IMR-90 (cell line): ENCODE results near the gene FIBCD1. TPM values are rescaled to one million over a fixed set of nuclear protein-coding genes. Genes with fewer than 3 reads are reported as not detected.

Experiments
- ATAC-seq: fragments of 200-7000 bp; cut with Tn5 transposase; 2 replicates; pipeline ENCODE4 v1.9.1; 2020; ENCODE audit warnings: low read depth, mild to moderate bottlenecking, moderate library complexity
- BruUV-seq: library from RNA; stranded (reverse); fragments of 400-500 nt; replicated peaks from 2 replicates; lab custom pipeline; 2021; lab: Mats Ljungman, UMichigan
- CTCF ChIA-PET: fragments of 300-600 bp; formaldehyde crosslinking; extraction: SDS; loops from one replicate; lab custom pipeline; 2021; ENCODE audit warnings: antibody characterized with exemption; lab: Yijun Ruan, JAX
- POLR2A ChIA-PET: fragments of 300-600 bp; sonication (Branson Sonifier 250); formaldehyde crosslinking; loops from one replicate; lab custom pipeline; 2022; ENCODE audit warnings: antibody characterized with exemption; ENCODE audit not compliant: unreplicated experiment; lab: Charles Lee
- DNase-seq: peaks from one replicate; pipeline ENCODE4 v3.0.0; 2013
- H2AFZ ChIP-seq: replicated peaks from 2 replicates; pipeline ENCODE3; 2013; ENCODE audit warnings: low read length, mild to moderate bottlenecking; ENCODE audit not compliant: poor library complexity
- H2AK5ac ChIP-seq: 2 replicates; pipeline ENCODE4 v1.6.1; 2013; ENCODE audit warnings: low read depth, low read length, inconsistent platforms
- H2AK9ac ChIP-seq: replicated peaks from 2 replicates; pipeline ENCODE3; 2013; ENCODE audit warnings: mild to moderate bottlenecking, low read depth, low read length, moderate library complexity; ENCODE audit not compliant: poor library complexity
- H2BK120ac ChIP-seq: 2 replicates; pipeline ENCODE4 v1.6.1; 2013; ENCODE audit warnings: low read depth, low read length, inconsistent platforms
- H2BK15ac ChIP-seq: 3 replicates; pipeline ENCODE4 v1.6.1; 2013; ENCODE audit warnings: low read depth, low read length, inconsistent platforms
- H2BK20ac ChIP-seq: 2 replicates; pipeline ENCODE4 v1.6.1; 2013; ENCODE audit warnings: low read depth, mild to moderate bottlenecking, inconsistent platforms, low read length, moderate library complexity
- H2BK5ac ChIP-seq: 2 replicates; pipeline ENCODE4 v1.6.1; 2013; ENCODE audit warnings: mild to moderate bottlenecking, low read depth, low read length, inconsistent platforms; ENCODE audit not compliant: poor library complexity, severe bottlenecking
- H3K14ac ChIP-seq: replicated peaks from 2 replicates; pipeline ENCODE4 v1.6.1; 2013; ENCODE audit warnings: low read depth, low read length, inconsistent platforms
- H3K18ac ChIP-seq: 2 replicates; pipeline ENCODE4 v1.6.1; 2013; ENCODE audit warnings: low read depth, low read length, control low read depth
- H3K23ac ChIP-seq: 2 replicates; pipeline ENCODE4 v1.6.1; 2013; ENCODE audit warnings: low read depth, low read length, inconsistent platforms
- H3K27ac ChIP-seq: 2 replicates; pipeline ENCODE4 v1.5.1; 2013; ENCODE audit warnings: mild to moderate bottlenecking, control low read depth, low read length; ENCODE audit not compliant: insufficient read depth
- H3K27me3 ChIP-seq: 2 replicates; pipeline ENCODE4 v1.6.1; 2013; ENCODE audit warnings: low read length; ENCODE audit not compliant: control insufficient read depth, insufficient read depth
- H3K36me3 ChIP-seq: 2 replicates; pipeline ENCODE4 v1.6.1; 2013; ENCODE audit warnings: low read length, mixed read lengths; ENCODE audit not compliant: control insufficient read depth, insufficient read depth
- H3K4ac ChIP-seq: 2 replicates; pipeline ENCODE4 v1.6.1; 2013; ENCODE audit warnings: low read depth, low read length, inconsistent platforms
- H3K4me1 ChIP-seq: 2 replicates; pipeline ENCODE4 v1.6.1; 2013; ENCODE audit warnings: low read length, mixed read lengths; ENCODE audit not compliant: control insufficient read depth, insufficient read depth
- H3K4me2 ChIP-seq: 2 replicates; pipeline ENCODE4 v1.6.1; 2013; ENCODE audit warnings: low read depth, mild to moderate bottlenecking, control low read depth, low read length, moderate library complexity
- H3K4me3 ChIP-seq: 2 replicates; pipeline ENCODE4 v1.5.1; 2013; ENCODE audit warnings: low read depth, mild to moderate bottlenecking, control low read depth, low read length, moderate library complexity; ENCODE audit not compliant: insufficient read depth
- H3K56ac ChIP-seq: 2 replicates; pipeline ENCODE4 v1.6.1; 2013; ENCODE audit warnings: low read length, inconsistent platforms; ENCODE audit not compliant: insufficient read depth; ENCODE audit errors: extremely low read depth
- H3K79me1 ChIP-seq, 2 experiments: 2 replicates each; pipeline ENCODE4 v1.6.1; 2013; ENCODE audit warnings: low read length in 2 of 2, inconsistent platforms in 1 of 2, low read depth in 1 of 2
- H3K9ac ChIP-seq: 2 replicates; pipeline ENCODE4 v1.6.1; 2013; ENCODE audit warnings: low read depth, low read length, control low read depth
- H3K9me1 ChIP-seq: 2 replicates; pipeline ENCODE4 v1.6.1; 2013; ENCODE audit warnings: low read length, inconsistent platforms; ENCODE audit not compliant: insufficient read depth
- H3K9me3 ChIP-seq: 2 replicates; pipeline ENCODE4 v1.6.1; 2013; ENCODE audit warnings: low read length; ENCODE audit not compliant: control insufficient read depth, insufficient read depth
- H4K20me1 ChIP-seq: 2 replicates; pipeline ENCODE4 v1.6.1; 2013; ENCODE audit warnings: low read length, inconsistent platforms; ENCODE audit not compliant: insufficient read depth
- H4K5ac ChIP-seq: 2 replicates; pipeline ENCODE4 v1.6.1; 2013; ENCODE audit warnings: mild to moderate bottlenecking, low read depth, low read length, control low read depth
- H4K8ac ChIP-seq, 2 experiments: 2 replicates each; pipeline ENCODE4 v1.6.1; 2013; ENCODE audit warnings: low read depth in 2 of 2, low read length in 2 of 2, control low read depth in 1 of 2, inconsistent platforms in 1 of 2
- H4K91ac ChIP-seq: 2 replicates; pipeline ENCODE4 v1.6.1; 2013; ENCODE audit warnings: low read depth, low read length, inconsistent platforms; ENCODE audit not compliant: insufficient read depth
- CEBPB ChIP-seq: IDR thresholded peaks from 2 replicates; pipeline ENCODE4 v1.6.1; 2012; ENCODE audit warnings: low read depth, low read length, improper control_type of control experiment
- MAFK ChIP-seq: IDR thresholded peaks from 2 replicates; pipeline ENCODE4 v1.6.1; 2012; ENCODE audit warnings: low read depth, low read length, improper control_type of control experiment
- WGBS, 2 experiments: methylation state at CpG; one replicate each; pipeline versions ENCODE4 v1.1.5 to v1.1.7; 2013; ENCODE audit warnings: missing lambda C conversion rate in 2 of 2; ENCODE audit not compliant: insufficient read length in 1 of 2; ENCODE audit errors: extremely low coverage in 2 of 2; 5-methylcytosine and 5-hydroxymethylcytosine counted together
- dilution Hi-C: fragments of 300-500 bp; cut with HindIII; formaldehyde crosslinking; loops from one replicate; pipeline ENCODE4 v1.14.3; 2018; ENCODE audit warnings: low sequenced_read_pairs; ENCODE audit not compliant: unreplicated experiment
- in situ Hi-C: fragments of 300-500 bp; cut with MboI; formaldehyde crosslinking; loops from 3 replicates; pipeline ENCODE4 v1.14.3; 2019; ENCODE audit warnings: low sequenced_read_pairs, inconsistent platforms, mixed read lengths
- intact Hi-C: fragments of 100-400 bp; cut with micrococcal nuclease; formaldehyde crosslinking; loops from 2 replicates; pipeline ENCODE4 v1.10.0; 2022
- polyA plus RNA-seq, 3 experiments: library from polyadenylated mRNA; depleted of rRNA; stranded (reverse); fragments of >200 nt; gene quantifications; 2 replicates each; pipeline ENCODE4 v1.2.3, GENCODE V29; 2012; ENCODE audit warnings: low replicate concordance in 1 of 3
- total RNA-seq: library from RNA; depleted of rRNA; stranded (reverse); fragments of >200 nt; gene quantifications from 2 replicates; pipeline ENCODE4 v1.2.3, GENCODE V29; 2012

The FIBCD1 gene
- total and polyA plus RNA-seq, 2 of the 4 experiments (the other 2 are of a cell fraction) = 1.1 to 10.1 TPM

GRCh38 chr9:130871395-130872062, 67.5 kb downstream of the FIBCD1 start:
- dilution Hi-C loops = no loop called here

More at GRCh38 chr9:130871395-130872062, 67.5 kb downstream of the FIBCD1 start:
- H3K4me2 ChIP-seq = no peak overlapping the region
- H3K27me3 ChIP-seq = no peaks in the 10 kb centered on the region
- H2BK120ac ChIP-seq = no peak overlapping the region
- H3K14ac ChIP-seq = no peak overlapping the region
- no peak overlapping the region for H2BK15ac ChIP-seq
- no peak overlapping the region for H4K91ac ChIP-seq
- BruUV-seq = no TSS peak
- intact Hi-C loops = loop anchor here (2.0 kb wide), 1 partner anchor 69 kb away; no protein-coding TSS in a partner anchor
- H3K9ac ChIP-seq = no peak overlapping the region
- H3K36me3 ChIP-seq = peaks cover 64% of the 10 kb centered on the region
- WGBS, 2 experiments = 90% methylated on average over 2 of the region's 10 CpGs; no CpG with 5 or more reads in 1 of the 2 experiments
- DNase-seq (no peak), ATAC-seq (no peak)
- H4K20me1 ChIP-seq = peaks cover 47% of the 10 kb centered on the region
- no peak overlapping the region for H2AK5ac ChIP-seq
- H2AFZ ChIP-seq = no peak overlapping the region
- POLR2A ChIA-PET = no interaction called here
- no peak overlapping the region for H3K56ac ChIP-seq
- no peak overlapping the region for H3K27ac ChIP-seq
- CTCF ChIA-PET = interaction anchor here (0.5 kb wide), 1 partner anchor 174 kb away, joined by 3 read pairs; no protein-coding TSS in a partner anchor
- H4K8ac ChIP-seq = no peak overlapping the region
- peaks cover 2% of the 10 kb centered on the region; the same call in 1 of the 2 replicates for H3K4me1 ChIP-seq
- peaks cover 42 to 83% of the 10 kb centered on the region in 2 experiments for H3K79me1 ChIP-seq
- H4K5ac ChIP-seq = no peak overlapping the region
- H2BK5ac ChIP-seq = no peak overlapping the region
- in situ Hi-C loops = no loop called here
- no peak overlapping the region for H3K18ac ChIP-seq
- H3K9me1 ChIP-seq = no peaks in the 10 kb centered on the region
- no peak overlapping the region for H2AK9ac ChIP-seq
- no peak overlapping the region for H3K23ac ChIP-seq
- no peaks in the 10 kb centered on the region for H3K9me3 ChIP-seq
- no peak overlapping the region for H2BK20ac ChIP-seq
- no peak overlapping the region for H3K4me3 ChIP-seq
- TF ChIP-seq CEBPB (peak; percentile 66; the same call in 1 of the 2 replicates), MAFK (no peak)
- no peak overlapping the region for H3K4ac ChIP-seq
